GM19239 (cell line): ENCODE results near the gene KY.
A peak's percentile ranks its signal among the peaks of the same experiment; 100 is the strongest.
"Not testable (repeated sequence)": the region's sequence is repeated elsewhere in the genome, so short reads cannot be mapped to it uniquely, and the experiment has no call there.

Source experiments
- DNase-seq: peaks from one replicate; pipeline ENCODE4 v3.0.0; 2011; ENCODE audit warnings: low spot score; ENCODE audit not compliant: insufficient read length
- FAIRE-seq: peaks from 2 replicates; lab custom pipeline; 2011; peaks lifted over from hg19 to GRCh38; lab: Jason Lieb, UNC

Gene KY

DNA sequence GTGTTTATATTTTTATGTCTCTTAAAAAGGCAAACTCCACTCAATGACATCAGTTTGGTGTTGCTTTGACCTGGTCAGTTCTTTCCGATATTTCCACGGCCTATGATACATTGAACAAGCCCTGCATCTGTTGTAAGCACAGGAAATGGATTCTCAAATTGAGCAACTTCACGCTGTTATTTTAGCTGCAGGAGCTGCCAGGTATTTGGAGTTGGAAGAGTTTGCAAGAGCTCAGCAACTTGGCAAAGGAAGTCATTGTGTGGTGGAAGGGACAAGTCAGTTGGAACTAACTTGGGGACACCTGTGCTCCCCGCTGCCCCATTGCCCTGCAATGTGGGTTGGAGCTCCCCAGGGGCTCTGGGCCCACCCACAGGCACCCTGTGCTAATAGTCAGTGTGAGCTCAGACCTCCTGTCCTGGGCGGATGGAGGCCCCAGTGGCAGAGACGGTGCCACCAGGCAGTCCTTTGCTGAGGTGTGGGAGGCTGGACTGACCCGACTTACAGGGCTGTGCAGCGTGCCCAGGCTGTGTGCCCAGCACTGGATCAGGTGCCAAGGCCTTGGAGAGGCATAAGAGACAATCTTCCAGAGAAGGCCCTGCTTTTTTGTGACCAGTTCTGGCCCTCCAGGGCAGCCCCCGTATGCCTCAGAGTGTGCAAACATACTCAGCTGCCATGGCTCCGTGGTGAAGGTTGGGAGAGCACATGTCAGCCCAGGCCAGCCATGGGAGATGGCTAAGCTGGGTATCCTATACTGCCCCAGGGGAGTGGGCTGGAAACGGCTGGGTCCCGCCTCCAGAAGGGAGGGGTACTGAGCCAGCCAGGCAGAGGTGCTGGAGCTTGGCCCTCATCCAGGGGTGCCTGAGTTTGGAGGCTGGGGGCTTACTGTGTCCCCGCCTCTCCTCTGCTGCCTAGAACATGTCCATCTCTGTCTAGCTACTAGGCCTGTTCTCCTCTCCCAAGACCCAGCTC lies 43.5 kb downstream of the KY start:
- DNase-seq, result no peak

DNA sequence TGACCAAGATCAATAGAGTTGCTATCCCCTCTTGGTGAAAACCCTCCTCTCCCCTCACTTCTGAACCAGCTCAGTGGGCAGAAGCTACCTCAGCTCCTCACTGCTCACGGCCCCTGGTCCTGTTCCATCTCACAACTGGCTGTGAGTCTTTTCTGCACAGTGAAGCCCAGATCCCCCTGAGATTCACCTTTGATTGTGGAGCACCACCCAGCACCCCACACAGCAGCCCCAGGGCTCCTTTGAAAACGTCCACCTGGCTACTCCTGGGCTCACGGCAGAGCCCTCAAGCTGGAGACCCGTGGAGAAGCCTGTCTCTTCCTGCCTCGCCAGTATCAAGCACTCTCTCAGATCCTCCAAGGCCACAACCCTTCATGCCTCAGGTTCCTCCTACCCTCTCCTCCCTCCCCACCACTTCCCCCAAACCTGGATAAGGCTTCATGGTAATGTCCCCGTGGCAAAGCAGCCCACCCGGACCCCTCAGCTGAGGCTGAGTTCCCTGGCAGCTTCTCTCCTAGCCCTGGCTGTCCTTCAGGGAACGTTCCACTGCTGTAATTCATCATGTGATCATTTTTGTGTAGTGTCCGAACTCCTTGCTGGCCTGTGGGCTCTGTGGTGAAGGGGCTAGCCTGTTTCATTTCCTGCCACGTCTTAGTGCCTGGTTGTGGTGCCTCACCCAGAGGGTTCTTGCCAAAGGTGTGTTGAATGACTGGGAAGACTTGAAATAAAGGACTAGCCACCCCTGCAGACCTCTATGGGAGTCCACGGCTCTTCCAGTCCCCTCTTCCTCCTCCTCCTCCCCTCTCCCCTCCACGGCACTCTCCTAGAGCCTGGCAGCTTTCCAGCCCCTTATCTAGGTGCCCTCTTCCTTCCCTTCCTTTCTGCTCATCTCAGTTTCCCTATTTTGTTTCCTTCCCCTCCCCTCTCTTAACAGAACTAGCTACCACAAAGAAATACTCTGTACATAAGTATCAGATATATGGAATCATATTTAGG lies 44.5 kb downstream of the KY start:
- no peak for DNase-seq
- FAIRE-seq, result no peak

More for the DNA sequence above, 43.5 kb downstream of the KY start:
- FAIRE-seq, result no peak

DNA sequence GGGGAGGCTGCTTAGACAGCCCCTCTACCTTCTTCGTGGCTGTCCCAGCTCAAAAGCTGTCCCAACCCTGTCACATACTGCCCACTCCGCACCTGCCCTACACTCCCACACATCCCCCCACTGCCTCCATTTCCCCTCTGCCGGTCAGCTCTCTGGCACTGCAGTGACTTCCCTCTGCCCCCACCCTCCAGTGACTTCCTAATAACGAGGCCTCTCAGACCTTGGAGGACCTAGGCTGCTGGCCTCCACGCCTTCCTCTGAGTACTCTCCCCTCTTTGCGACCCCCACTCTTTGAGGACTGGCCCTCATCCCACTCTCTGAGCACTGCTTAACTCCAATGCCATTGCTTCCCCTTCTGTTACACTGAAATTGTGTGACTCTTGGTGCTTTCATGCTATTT lies 45.3 kb downstream of the KY start:
- DNase-seq (no peak), FAIRE-seq (no peak)

DNA sequence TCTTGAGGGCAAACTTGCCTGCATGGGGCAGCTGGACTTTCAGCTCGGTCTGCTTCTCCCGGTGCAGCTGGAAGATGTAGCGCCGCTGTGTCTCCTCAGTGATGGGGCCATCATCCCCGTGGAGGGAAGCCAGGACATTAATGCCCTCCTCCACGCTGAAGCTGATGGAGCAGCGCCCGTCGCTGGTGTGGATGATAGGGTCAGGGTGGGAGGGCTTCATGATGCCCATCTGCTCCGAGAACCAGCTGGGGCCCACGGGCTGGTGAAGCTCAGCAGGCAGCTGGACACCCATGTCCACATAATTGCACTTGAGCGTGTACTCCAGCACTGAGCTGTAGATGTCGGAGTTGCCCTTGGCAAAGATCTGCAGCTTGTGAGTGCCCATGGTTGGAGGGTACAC lies 46.9 kb downstream of the KY start:
- no peak for FAIRE-seq
- DNase-seq, result no peak

DNA sequence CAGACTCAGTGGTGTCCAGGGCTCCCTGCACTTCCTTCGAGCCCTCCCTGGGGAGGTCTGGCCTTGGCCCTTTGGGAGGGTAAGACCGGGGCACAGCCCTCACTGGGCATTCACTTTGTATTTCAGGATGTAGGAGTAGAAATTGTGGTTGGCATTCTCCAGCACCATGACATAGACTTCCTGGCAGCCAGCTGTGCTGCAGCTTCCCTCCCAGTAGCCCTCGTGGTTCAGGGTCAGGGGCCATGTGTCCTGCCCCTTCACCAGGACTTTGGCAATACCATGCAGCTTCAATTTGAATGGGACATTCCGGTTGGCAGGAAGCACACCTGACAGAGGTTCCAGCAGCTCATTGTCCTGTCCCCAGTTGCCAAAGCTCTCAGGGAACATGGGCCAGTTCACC lies 47.3 kb downstream of the KY start:
- no peak for DNase-seq
- no peak for FAIRE-seq

DNA sequence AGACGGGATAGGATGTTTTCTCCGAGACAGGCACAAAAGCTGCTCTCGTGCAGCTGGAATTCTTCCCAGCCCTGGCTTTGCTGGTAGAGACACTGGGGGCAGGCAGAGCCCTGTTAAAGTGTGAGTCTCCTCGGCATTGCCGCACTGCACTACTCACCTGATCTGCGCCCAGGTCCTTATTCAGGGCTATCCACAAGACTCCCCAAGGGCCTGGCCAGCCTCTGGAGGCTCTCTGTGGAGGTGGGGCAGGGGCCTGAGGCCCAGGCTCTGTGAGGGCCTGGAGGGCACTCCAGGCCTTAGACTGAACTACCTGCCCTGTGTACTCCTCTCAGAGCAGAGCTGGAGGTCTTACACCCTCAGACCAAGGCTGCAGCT lies 48.4 kb downstream of the KY start:
- no peak for DNase-seq

DNA sequence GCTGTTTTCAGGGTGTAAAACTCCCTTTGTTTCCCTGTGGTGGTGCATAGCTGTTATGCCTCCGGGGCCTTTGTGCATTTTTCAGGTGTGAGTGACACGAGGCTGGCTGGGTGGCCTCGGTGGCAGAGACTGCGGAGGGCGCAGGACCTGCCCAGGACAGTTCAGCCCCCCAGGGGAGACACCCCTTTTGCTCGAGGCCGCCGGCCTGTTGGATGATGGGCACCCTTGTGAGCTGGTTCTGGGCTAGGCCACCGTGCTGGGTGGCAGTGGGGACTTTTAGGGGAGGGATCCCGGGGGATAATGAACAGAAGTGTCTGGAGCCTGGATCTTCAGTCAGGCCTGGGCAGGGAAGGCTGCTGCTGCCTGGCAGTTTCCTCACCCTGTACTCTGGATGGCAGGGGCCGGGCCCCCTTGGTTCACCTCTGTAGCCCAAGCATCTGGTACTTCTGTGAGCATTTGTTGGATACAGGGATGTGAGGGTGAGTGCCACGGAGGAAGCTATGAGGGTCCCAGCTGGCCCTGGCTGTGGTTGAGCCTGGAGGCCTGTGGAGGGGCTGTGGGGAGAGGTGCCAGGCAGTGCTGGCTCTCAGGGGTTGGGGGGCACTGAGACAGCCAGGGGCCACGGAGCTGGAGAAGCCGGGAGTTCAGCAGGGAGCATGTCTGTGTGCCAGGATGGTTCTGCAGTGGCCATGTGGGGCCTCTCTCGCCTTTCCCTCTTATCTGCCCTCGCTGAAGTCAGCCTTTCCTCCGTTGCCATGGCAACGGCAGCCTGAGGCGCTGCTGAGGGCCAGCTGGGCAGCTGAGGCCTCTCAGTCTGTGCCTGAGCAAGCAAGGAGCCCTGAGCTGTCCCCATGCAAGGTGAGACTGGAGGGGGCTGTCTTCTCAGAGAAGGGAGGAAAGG lies 49.0 kb downstream of the KY start:
- FAIRE-seq (no peak), DNase-seq (no peak)

More for the DNA sequence above, 48.4 kb downstream of the KY start:
- FAIRE-seq, result no peak

DNA sequence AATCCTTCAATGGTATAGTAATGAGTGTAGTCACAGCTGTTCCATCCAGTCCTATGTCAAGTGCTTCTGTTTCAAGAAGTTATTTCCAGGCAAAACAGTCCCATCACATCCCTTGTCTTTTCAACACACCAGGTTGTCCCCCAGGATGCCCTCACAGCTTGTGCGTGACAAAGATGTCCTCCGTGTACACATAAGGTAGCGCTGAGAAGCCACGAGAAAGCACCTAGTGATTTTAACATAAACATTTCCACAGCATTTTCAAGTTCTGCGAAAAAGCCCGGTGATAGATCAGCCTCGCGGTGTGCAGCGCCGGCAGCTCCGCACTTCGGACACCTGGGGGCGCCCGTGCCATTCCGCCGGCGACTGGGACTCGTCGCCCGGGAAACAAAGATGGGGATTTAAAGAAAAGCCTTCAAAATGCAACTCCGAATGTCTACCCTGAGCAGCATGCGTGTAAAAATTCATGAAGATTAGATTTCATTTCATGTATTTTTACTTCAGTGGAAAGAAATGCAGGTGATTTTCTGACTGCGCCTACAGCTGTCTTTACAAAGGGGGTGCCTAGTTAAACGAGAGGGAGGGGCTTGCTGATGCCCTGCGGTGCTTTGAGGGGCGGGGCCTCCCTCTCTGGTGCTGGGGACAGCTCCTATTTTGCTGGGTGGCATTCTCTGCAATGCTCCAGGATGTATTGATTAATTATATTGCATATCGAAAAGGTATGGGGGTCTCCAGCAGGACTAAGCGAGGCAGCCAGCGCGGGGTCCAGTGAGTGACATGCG lies 49.9 kb downstream of the KY start:
- FAIRE-seq, result peak; percentile 83
- peak; percentile 57 for DNase-seq

DNA sequence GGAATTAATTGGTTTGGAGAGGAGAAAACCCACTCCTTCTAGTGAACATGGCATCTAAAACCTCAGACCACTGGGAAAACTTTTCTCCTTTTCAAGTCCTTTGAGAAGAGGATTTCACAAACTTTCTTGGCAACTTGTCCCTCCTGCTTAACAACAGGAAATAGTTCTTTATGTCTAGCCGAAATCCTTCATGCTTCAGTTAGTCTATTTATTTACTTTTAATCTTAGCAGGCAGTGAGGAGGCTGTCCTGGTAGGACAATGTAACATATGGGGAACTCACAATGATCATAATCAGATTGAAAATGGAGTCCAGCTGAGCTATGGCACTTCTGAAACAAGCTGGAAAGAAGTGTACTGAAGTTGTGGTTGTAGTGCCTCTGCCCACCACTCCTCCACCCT lies 50.6 kb downstream of the KY start:
- FAIRE-seq, result no peak
- no peak for DNase-seq

DNA sequence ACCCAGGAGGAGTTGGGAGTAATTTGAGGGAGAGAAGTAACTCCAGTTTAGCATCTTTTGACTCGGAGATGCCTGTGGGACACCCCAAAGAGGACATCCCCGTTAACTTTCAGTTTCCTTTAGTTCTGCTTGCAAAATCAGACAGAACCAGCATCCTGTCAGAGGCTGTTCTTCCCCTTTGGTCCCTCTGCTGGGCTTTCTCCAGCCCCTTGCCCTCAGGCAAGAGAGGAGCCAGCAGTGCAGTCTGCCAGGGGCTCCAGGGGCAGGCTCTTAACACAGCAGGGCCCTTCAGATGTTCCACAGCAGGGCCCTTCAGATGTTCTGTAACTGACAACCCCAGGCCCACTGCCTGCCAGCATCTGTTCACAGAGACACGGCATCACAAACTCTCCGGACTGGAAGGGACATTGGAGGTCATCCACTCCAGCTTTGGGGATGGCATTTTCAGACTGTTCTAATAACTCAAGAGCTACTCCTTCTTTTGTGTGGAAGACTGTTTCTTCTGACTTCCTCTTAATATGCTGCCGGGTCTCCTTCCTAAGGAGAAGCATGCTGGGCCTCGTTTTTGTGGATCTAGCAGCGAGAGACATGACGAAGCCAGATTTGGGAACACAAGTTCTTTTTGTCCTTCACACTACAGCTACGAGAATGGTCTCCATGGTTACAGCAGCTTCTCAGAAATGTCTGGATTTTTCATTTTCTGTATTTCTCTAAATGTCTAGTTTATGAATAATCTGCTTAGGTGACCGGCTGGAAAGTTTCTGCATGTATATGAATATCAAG lies 51.9 kb downstream of the KY start:
- no peak for FAIRE-seq

DNA sequence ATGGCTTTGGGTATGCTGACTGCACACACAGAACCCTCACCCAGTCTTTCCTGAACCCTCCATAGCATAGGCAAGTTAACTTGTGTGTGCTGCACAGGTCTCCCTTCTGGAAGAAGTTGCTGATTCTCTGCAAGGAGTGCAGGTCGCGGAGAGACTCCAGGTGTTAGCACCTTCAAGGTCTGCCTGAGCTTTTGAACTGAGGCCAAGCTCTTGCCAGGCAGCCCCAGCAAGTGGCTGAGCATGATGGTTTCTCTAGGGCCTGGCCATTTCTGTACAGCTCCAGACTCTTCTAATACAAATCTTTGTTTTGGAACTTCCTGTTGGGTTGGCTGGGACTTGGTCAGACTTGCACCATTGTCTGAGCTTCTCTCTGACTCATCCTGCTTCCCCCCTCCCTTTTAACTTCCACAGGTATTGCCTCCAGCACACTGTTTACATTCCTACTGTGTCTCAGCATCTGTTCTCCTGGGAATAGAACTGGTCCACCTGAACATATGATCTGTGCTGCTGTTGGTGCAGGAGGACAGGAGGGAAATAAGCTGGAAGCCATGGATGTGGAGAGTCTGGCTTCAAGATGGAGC lies 53.3 kb downstream of the KY start:
- no peak for FAIRE-seq
- no peak for DNase-seq

More for the DNA sequence above, 51.9 kb downstream of the KY start:
- no peak for DNase-seq

DNA sequence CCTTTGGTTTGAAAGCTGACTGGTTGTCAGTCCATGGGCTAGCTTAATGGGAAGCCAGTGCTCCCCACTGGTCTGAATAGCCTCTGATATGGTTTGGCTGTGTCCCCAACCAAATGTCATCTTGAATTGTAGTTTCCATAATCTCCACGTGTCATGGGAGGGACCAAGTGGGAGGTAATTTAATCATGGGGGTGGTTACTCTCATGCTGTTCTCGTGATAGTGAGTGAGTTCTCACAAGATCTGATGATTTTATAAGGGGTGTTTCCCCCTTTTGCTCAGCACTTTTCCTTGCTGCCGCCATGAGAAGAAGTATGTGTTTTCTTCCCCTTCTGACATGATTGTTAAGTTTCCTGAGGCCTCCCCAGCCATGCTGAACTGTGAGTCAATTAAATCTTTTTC lies 55.8 kb downstream of the KY start:
- not testable (repeated sequence) for FAIRE-seq

DNA sequence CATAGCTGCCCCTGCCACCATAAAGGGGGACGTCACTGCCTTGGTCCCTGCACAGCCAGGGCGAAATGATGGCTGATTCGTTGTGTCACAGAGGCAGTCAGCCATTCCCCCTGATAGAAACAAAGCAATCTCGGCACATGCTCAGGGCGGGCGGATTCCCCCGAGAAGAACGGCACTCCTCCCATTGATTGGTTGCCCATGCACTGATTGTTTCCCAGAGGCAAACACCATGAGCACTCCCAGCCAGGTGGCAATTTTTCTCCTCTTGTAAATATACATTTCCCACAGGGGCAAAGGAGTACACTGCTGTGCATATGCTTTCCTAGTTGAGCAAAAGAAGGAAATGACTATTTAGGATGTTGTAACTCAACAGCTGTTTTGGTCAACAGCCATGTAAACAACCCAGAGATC lies 56.5 kb downstream of the KY start:
- FAIRE-seq (no peak), DNase-seq (no peak)

More for the DNA sequence above, 55.8 kb downstream of the KY start:
- DNase-seq, result not testable (repeated sequence)

DNA sequence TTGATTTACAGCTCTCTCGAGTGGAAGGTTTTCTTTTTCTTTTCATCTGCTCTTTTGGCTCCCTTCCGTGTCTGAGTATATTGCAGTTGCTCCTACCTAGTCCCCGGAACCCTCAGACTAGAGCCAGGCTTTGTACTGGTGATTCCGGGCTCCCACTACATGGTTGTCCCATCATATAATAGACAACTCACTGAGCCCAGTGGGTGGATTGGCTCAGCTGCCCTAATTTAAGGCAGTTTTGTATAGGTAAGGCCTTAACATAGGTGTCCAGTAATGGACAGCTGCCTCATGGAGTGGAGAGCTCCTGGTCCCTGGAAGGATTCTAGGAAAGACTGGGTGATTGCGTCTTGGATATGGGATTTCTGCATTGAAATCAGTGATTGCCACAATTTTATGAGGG lies 58.0 kb downstream of the KY start:
- FAIRE-seq, result no peak
- no peak for DNase-seq

DNA sequence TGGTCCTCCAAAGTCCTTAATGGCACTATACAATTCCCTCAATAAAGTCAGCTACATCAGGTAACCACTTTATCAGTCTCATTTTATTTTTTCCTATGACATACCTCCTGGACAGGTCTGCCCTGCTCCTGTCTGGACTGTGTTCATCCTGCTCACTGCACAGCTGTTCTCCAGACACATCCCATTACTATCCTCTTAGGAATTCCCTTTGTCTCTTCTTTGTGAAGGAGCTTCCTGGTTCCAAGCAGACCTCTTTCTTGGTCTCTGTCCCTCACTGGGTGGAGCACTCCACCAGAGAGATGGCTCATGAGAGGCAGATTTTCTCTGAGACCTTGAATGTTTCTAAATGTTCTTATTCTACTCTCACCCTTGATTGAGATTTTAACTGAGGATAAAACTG lies 60.1 kb downstream of the KY start:
- DNase-seq (no peak), FAIRE-seq (no peak)

DNA sequence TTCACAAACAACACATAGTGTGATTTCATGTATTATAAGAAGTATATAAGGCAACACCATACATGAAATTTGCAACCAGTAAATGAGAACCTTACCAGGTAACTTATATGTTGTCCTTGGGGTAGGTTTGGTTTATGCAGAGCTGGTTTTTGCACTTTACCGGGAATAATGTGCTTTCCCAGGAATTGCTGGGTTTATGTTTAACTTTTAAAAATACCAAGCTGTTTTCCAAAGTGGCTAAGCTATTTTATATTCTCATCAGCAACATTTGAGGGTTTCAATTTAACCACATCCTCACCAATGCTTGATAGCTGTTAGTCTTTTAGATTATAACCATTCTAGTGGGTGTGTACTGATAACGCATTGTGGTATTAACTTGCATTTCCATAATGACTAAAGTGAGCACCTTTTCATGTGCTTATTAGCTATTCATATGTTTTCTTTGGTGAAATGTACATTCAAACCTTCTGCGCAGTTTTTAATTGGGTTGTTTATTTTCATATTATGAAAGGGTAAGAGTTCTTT lies 71.6 kb downstream of the KY start:
- FAIRE-seq, result no peak
- no peak for DNase-seq

DNA sequence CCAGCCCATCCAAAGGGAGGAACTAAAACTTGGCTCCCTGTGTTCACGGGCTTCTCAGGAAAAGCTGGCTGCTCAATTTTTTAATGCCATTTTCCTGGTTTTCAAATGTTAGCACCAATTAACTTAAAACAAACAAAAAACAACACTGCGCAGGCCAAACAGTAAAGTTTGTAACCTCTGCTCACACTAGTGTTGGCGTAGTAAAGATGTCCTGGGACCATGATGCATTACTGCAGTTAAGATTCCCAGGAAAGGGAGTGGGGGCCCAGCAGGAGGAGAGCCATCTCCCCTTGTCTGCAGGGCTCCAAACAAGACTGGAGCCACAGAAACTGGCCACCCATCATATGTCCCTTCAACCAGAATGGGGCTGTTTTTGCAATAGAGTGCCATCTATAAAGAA lies 74.0 kb downstream of the KY start:
- FAIRE-seq (no peak), DNase-seq (no peak)

DNA sequence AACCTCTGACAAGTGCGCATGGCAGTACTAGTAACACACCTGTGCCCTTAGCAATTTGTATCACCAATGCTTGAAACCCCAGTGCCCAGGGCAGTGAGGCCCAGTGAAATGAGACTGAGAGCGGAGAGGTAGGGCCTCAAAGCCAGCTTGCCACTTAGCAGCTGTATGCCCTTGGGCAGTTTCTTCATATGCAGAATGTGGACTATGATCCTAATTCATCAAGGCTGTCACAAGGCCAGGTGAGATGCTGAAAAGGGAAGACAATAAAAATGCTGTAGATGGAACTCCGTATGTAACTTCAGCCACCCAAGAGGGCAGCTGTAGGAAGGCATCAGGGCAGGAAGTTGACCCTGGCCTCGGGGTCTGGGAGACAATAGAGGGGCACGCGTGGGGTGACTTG lies 74.4 kb downstream of the KY start:
- DNase-seq (no peak), FAIRE-seq (no peak)
